NT2/D1 (cell line): ENCODE data around the gene FBXO9.

Experiments
- DNase-seq: peaks from one replicate; pipeline ENCODE4 v3.0.0-alpha.2; 2011; ENCODE audit warnings: low read depth, low spot score
- H3K27me3 ChIP-seq: 2 replicates; pipeline ENCODE4 v1.6.0; 2011; ENCODE audit warnings: mild to moderate bottlenecking; ENCODE audit not compliant: insufficient read length, insufficient read depth
- H3K36me3 ChIP-seq: 2 replicates; pipeline ENCODE4 v1.6.1; 2011; ENCODE audit warnings: mild to moderate bottlenecking, low read length, mixed read lengths; ENCODE audit not compliant: insufficient read depth, insufficient read length
- H3K4me1 ChIP-seq: 2 replicates; pipeline ENCODE4 v1.5.1; 2011; ENCODE audit not compliant: insufficient read depth, insufficient read length
- H3K4me3 ChIP-seq: 2 replicates; pipeline ENCODE4 v1.5.1; 2011; ENCODE audit warnings: low read depth; ENCODE audit not compliant: insufficient read length
- H3K9ac ChIP-seq: 2 replicates; pipeline ENCODE4 v1.6.0; 2011; ENCODE audit warnings: low read depth; ENCODE audit not compliant: insufficient read length
- H3K9me3 ChIP-seq: 2 replicates; pipeline ENCODE4 v1.5.1; 2011; ENCODE audit warnings: mild to moderate bottlenecking, low read length; ENCODE audit not compliant: insufficient read depth
- SUZ12 ChIP-seq: IDR thresholded peaks from 2 replicates; pipeline ENCODE4 v1.6.1; 2011; ENCODE audit not compliant: insufficient read length, insufficient read depth; ENCODE audit errors: extremely low read depth
- YY1 ChIP-seq: IDR thresholded peaks from 2 replicates; pipeline ENCODE4 v1.6.1; 2011; ENCODE audit not compliant: insufficient read length, insufficient read depth
- ZNF274 ChIP-seq: IDR thresholded peaks from 2 replicates; pipeline ENCODE4 v1.6.1; 2011; ENCODE audit warnings: mild to moderate bottlenecking, low read depth, low read length

The FBXO9 gene

GRCh38 chr6:53065266-53066076 is at the start of gene FBXO9:
FBXO9 (plus strand) TSS chr6:53065404; CDS start chr6:53065790, 386 bp downstream.
- TF ChIP-seq YY1, result peak; percentile 38
- TF ChIP-seq ZNF274, result no peak
- TF ChIP-seq SUZ12, result no peak
- Histone ChIP-seq H3K27me3 (no peaks in the 10 kb centered on the region), H3K9ac (peak within 1 kb of the TSS; percentile 88), H3K4me1 (no peaks in the 10 kb centered on the region), H3K4me3 (peak within 1 kb of the TSS; percentile 72), H3K36me3 (peaks cover 5% of the 10 kb centered on the region), H3K9me3 (no peaks in the 10 kb centered on the region)
- DNase-seq, result no peak

DNA sequence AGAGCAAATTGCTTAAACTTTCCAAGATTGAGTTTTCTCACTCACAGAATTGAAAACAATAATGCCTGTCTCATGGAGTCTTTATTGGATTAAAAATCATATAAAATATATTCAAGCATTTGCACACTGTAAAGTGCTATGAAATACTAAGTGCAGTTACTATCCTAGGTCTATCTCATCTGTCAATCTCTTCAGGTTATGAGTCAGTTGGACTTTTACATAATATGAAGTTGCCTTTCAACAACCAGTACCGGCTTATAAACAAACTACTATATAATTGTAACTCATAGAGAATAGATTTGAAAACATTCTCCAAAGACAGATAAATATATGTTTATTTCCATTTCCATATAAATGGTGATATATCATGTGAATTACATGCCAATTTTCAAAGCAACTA is 49.7 kb upstream of the FBXO9 start:
- DNase-seq, result no peak
- no peak for TF ChIP-seq SUZ12
- TF ChIP-seq ZNF274, result no peak
- no peak for TF ChIP-seq YY1
- H3K36me3 ChIP-seq, result peaks cover 45% of the 10 kb centered on the region
- H3K27me3 ChIP-seq, result no peaks in the 10 kb centered on the region
- no peaks in the 10 kb centered on the region for H3K4me1 ChIP-seq
- H3K4me3 ChIP-seq, result no peak overlapping the region
- no peaks in the 10 kb centered on the region for H3K9me3 ChIP-seq
- no peak overlapping the region for H3K9ac ChIP-seq

GRCh38 chr6:53018446-53018845 is 46.8 kb upstream of the FBXO9 start:
- no peaks in the 10 kb centered on the region for H3K27me3 ChIP-seq
- H3K9me3 ChIP-seq, result no peaks in the 10 kb centered on the region
- no peaks in the 10 kb centered on the region for H3K4me1 ChIP-seq
- no peak for DNase-seq
- TF ChIP-seq SUZ12, result no peak
- TF ChIP-seq YY1, result no peak
- TF ChIP-seq ZNF274, result no peak
- peaks cover 20% of the 10 kb centered on the region for H3K36me3 ChIP-seq
- no peak overlapping the region for H3K9ac ChIP-seq
- no peak overlapping the region for H3K4me3 ChIP-seq

- H3K4me1 ChIP-seq, result no peaks in the 10 kb centered on the region
- no peak for TF ChIP-seq YY1
These were observed 45.0 kb upstream of the FBXO9 start for GRCh38 chr6:53020005-53020744.

DNA sequence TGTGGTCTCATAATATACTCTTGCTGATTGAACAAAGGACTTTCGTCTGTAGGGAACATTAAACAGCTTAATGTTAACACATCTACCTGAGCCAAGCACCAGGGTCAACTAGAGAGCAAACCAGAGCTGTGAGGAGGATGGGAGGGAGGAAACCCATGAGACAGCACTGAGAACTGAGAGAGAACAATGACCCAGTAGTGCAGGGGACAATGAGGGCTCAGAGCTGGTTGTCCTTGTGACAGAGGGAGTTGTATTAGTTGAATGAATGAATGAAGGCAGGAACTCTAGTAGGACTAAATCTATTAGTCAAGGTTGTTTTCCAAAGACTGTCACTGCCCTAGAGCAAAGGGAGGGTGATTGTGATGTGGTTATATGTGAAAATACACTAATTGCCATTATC is 41.9 kb upstream of the FBXO9 start:
- Histone ChIP-seq H3K27me3 (no peaks in the 10 kb centered on the region), H3K9ac (no peak overlapping the region), H3K4me3 (no peak overlapping the region), H3K36me3 (peaks cover 7% of the 10 kb centered on the region), H3K4me1 (no peaks in the 10 kb centered on the region), H3K9me3 (no peaks in the 10 kb centered on the region)
- no peak for DNase-seq
- TF ChIP-seq SUZ12 (no peak), ZNF274 (no peak), YY1 (no peak)

More at GRCh38 chr6:53020005-53020744, 45.0 kb upstream of the FBXO9 start:
- Histone ChIP-seq H3K36me3 (peaks cover 18% of the 10 kb centered on the region), H3K27me3 (no peaks in the 10 kb centered on the region), H3K9me3 (no peaks in the 10 kb centered on the region), H3K9ac (no peak overlapping the region), H3K4me3 (no peak overlapping the region)
- no peak for DNase-seq

DNA sequence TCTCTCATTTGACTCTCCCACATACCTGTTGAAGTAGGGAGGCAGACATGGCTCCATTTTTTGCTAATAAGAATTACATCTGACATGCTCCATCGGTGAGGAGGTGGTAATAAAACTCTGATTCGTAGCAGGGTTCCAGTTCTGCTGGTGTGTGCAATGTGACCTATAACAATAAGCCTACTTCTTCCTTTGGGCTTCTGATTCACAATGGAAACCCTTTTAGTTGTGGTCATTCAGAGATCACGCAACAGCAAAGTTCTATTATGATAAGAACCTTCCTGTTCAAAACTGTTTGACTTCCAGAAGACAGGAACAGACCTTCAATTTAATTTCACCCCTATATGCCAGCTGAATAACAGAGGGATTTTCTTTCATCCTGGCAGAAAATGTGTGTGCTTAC is 38.7 kb upstream of the FBXO9 start:
- Histone ChIP-seq H3K4me1 (no peaks in the 10 kb centered on the region), H3K4me3 (no peak overlapping the region), H3K36me3 (peaks cover 6% of the 10 kb centered on the region), H3K9me3 (no peaks in the 10 kb centered on the region), H3K9ac (no peak overlapping the region), H3K27me3 (no peaks in the 10 kb centered on the region)
- no peak for TF ChIP-seq ZNF274
- TF ChIP-seq YY1, result no peak
- no peak for TF ChIP-seq SUZ12
- DNase-seq, result no peak

- Histone ChIP-seq H3K9me3 (no peaks in the 10 kb centered on the region), H3K36me3 (peaks cover 9% of the 10 kb centered on the region), H3K4me3 (no peak overlapping the region), H3K9ac (no peak overlapping the region), H3K4me1 (no peaks in the 10 kb centered on the region), H3K27me3 (no peaks in the 10 kb centered on the region)
- DNase-seq, result no peak
- TF ChIP-seq SUZ12 (no peak), ZNF274 (no peak), YY1 (no peak)
These were observed 38.0 kb upstream of the FBXO9 start for GRCh38 chr6:53027131-53027718.
